ENCODE measurements around the gene ADAT3. TPM values are rescaled to one million over a fixed set of nuclear protein-coding genes. Genes with fewer than 3 reads are reported as not detected.

The ADAT3 gene
- total RNA-seq, 5 donors from 2014 or later (not counting 1 experiment from before 2014, with no cell fraction given), result 6.0 to 16.1 (median 7.7) TPM

GRCh38 chr19:1902923-1903322, 2.3 kb upstream of the ADAT3 start:
- peaks cover 6 to 39% of the 10 kb centered on the region in 2 experiments for H3K4me1 ChIP-seq (ENCODE audit: control insufficient read depth in 1 of 2, extremely low read depth in 1 of 2, insufficient read depth in 2 of 2, low read length in 2 of 2)
- no peak for DNase-seq

GRCh38 chr19:1904860-1905109, 414 bp upstream of the ADAT3 start:
- Mint-ChIP-seq H3K36me3 (no peaks in the 10 kb centered on the region), H3K9me3 (no peaks in the 10 kb centered on the region), H3K27me3 (no peaks in the 10 kb centered on the region), H3K4me3 (peak overlapping the region; percentile 39 to 87 (median 78)), H3K27ac (peak overlapping the region in 1 of 2 donors; percentile 58), H3K4me1 (peaks cover 33 to 45% (median 40%) of the 10 kb centered on the region in 3 donors)
- Histone ChIP-seq H3K4me1 (ENCODE audit: control insufficient read depth in 1 of 2, extremely low read depth in 1 of 2, insufficient read depth in 2 of 2, low read length in 2 of 2) (peaks cover 11 to 50% of the 10 kb centered on the region in 2 experiments), H3K9me3 (no peaks in the 10 kb centered on the region), H3K27me3 (replicated peaks in 1 of 2; ENCODE audit: control insufficient read depth in 2 of 2, extremely low read depth in 1 of 2, insufficient read depth in 2 of 2, low read length in 1 of 2) (no peaks in the 10 kb centered on the region), H3K27ac (ENCODE audit: low read length) (peak overlapping the region; percentile 43), H3K36me3 (ENCODE audit: control insufficient read depth in 2 of 2, extremely low read depth in 1 of 2, insufficient read depth in 1 of 2, low read length in 1 of 2) (no peaks in the 10 kb centered on the region), H3K4me3 (ENCODE audit: control insufficient read depth in 1 of 2, extremely low read depth in 1 of 2, low read length in 1 of 2) (no peak overlapping the region)
- ATAC-seq (replicated peaks in 1 of 4), result no peak
- CTCF ChIA-PET, result no interaction called here
- DNase-seq, result no peak
- WGBS (ENCODE audit: insufficient coverage), result 37% methylated on average over 7 of the region's 8 CpGs
- POLR2A ChIA-PET, result no interaction called here

More at GRCh38 chr19:1902923-1903322, 2.3 kb upstream of the ADAT3 start:
- Mint-ChIP-seq H3K36me3 (no peaks in the 10 kb centered on the region), H3K4me3 (no peak overlapping the region), H3K27ac (peak overlapping the region; percentile 23 to 58), H3K9me3 (no peaks in the 10 kb centered on the region), H3K27me3 (no peaks in the 10 kb centered on the region), H3K4me1 (peaks cover 20 to 33% (median 33%) of the 10 kb centered on the region in 3 donors)
- Histone ChIP-seq H3K9me3 (no peaks in the 10 kb centered on the region), H3K27me3 (replicated peaks in 1 of 2; ENCODE audit: control insufficient read depth in 2 of 2, extremely low read depth in 1 of 2, insufficient read depth in 2 of 2, low read length in 1 of 2) (no peaks in the 10 kb centered on the region), H3K27ac (ENCODE audit: low read length) (no peak overlapping the region), H3K4me3 (ENCODE audit: control insufficient read depth in 1 of 2, extremely low read depth in 1 of 2, low read length in 1 of 2) (no peak overlapping the region), H3K36me3 (ENCODE audit: control insufficient read depth in 2 of 2, extremely low read depth in 1 of 2, insufficient read depth in 1 of 2, low read length in 1 of 2) (no peaks in the 10 kb centered on the region)
- CTCF ChIA-PET, result interaction anchor here in 1 of 2 donors (0.7 kb wide), 3 partner anchors 17 to 187 kb away, joined by 3 to 4 read pairs (median 4); no protein-coding TSS in a partner anchor
- WGBS (ENCODE audit: insufficient coverage), result 90% methylated on average over 5 of the region's 6 CpGs
- POLR2A ChIA-PET, result interaction anchor here in 1 of 2 donors (0.6 to 0.7 kb wide), 2 partner anchors 501 to 1705 kb away, joined by 4 to 10 read pairs; no protein-coding TSS in a partner anchor
- no peak for ATAC-seq (replicated peaks in 1 of 4)

- H3K27ac ChIP-seq (ENCODE audit: low read length), result peak overlapping the region; percentile 77
- peaks cover 11 to 55% of the 10 kb centered on the region in 2 experiments for H3K4me1 ChIP-seq (ENCODE audit: control insufficient read depth in 1 of 2, extremely low read depth in 1 of 2, insufficient read depth in 2 of 2, low read length in 2 of 2)
- Mint-ChIP-seq H3K36me3 (no peaks in the 10 kb centered on the region), H3K4me3 (peak overlapping the region; percentile 85 to 92 (median 87)), H3K27me3 (no peaks in the 10 kb centered on the region), H3K27ac (peak overlapping the region; percentile 88), H3K4me1 (peaks cover 42 to 54% (median 46%) of the 10 kb centered on the region in 3 donors), H3K9me3 (no peaks in the 10 kb centered on the region)
- no peaks in the 10 kb centered on the region for H3K27me3 ChIP-seq (replicated peaks in 1 of 2; ENCODE audit: control insufficient read depth in 2 of 2, extremely low read depth in 1 of 2, insufficient read depth in 2 of 2, low read length in 1 of 2)
- POLR2A ChIA-PET, result no interaction called here
- CTCF ChIA-PET, result interaction anchor here in 1 of 2 donors (0.5 kb wide), 1 partner anchor 9 kb away, joined by 4 read pairs; no protein-coding TSS in a partner anchor
- ATAC-seq (replicated peaks in 1 of 4) (no peak), DNase-seq (no peak)
- H3K9me3 ChIP-seq, result no peaks in the 10 kb centered on the region
- peak overlapping the region; percentile 67 to 69 for H3K4me3 ChIP-seq (ENCODE audit: control insufficient read depth in 1 of 2, extremely low read depth in 1 of 2, low read length in 1 of 2)
- WGBS (ENCODE audit: insufficient coverage), result 47% methylated on average over 3 of the region's 15 CpGs
- no peaks in the 10 kb centered on the region for H3K36me3 ChIP-seq (ENCODE audit: control insufficient read depth in 2 of 2, extremely low read depth in 1 of 2, insufficient read depth in 1 of 2, low read length in 1 of 2)
These were observed 720 bp downstream of the ADAT3 start for GRCh38 chr19:1905863-1906375.

- Mint-ChIP-seq H3K27ac (peak overlapping the region in 1 of 2 donors; percentile 34), H3K4me1 (peaks cover 42 to 57% (median 46%) of the 10 kb centered on the region in 3 donors), H3K27me3 (no peaks in the 10 kb centered on the region), H3K4me3 (peak overlapping the region in 2 of 3 donors; percentile 31 to 39), H3K36me3 (no peaks in the 10 kb centered on the region), H3K9me3 (no peaks in the 10 kb centered on the region)
- POLR2A ChIA-PET, result no interaction called here
- Histone ChIP-seq H3K27ac (ENCODE audit: low read length) (no peak overlapping the region), H3K27me3 (replicated peaks in 1 of 2; ENCODE audit: control insufficient read depth in 2 of 2, extremely low read depth in 1 of 2, insufficient read depth in 2 of 2, low read length in 1 of 2) (no peaks in the 10 kb centered on the region), H3K4me1 (ENCODE audit: control insufficient read depth in 1 of 2, extremely low read depth in 1 of 2, insufficient read depth in 2 of 2, low read length in 2 of 2) (peaks cover 11 to 59% of the 10 kb centered on the region in 2 experiments), H3K4me3 (ENCODE audit: control insufficient read depth in 1 of 2, extremely low read depth in 1 of 2, low read length in 1 of 2) (no peak overlapping the region), H3K36me3 (ENCODE audit: control insufficient read depth in 2 of 2, extremely low read depth in 1 of 2, insufficient read depth in 1 of 2, low read length in 1 of 2) (peaks cover 0 to 3% of the 10 kb centered on the region in 2 donors), H3K9me3 (no peaks in the 10 kb centered on the region)
- 100% methylated on average over 6 of the region's 10 CpGs for WGBS (ENCODE audit: insufficient coverage)
- ATAC-seq (replicated peaks in 1 of 4) (no peak), DNase-seq (no peak)
- CTCF ChIA-PET, result no interaction called here
These were observed 1.9 kb downstream of the ADAT3 start for GRCh38 chr19:1906985-1907562.

- H3K4me3 ChIP-seq (ENCODE audit: control insufficient read depth in 1 of 2, extremely low read depth in 1 of 2, low read length in 1 of 2), result no peak overlapping the region
- Mint-ChIP-seq H3K36me3 (no peaks in the 10 kb centered on the region), H3K4me1 (peaks cover 42 to 56% (median 46%) of the 10 kb centered on the region in 3 donors), H3K4me3 (no peak overlapping the region), H3K27me3 (no peaks in the 10 kb centered on the region), H3K27ac (no peak overlapping the region), H3K9me3 (no peaks in the 10 kb centered on the region)
- ChIA-PET POLR2A (no interaction called here), CTCF (no interaction called here)
- H3K27me3 ChIP-seq (replicated peaks in 1 of 2; ENCODE audit: control insufficient read depth in 2 of 2, extremely low read depth in 1 of 2, insufficient read depth in 2 of 2, low read length in 1 of 2), result no peaks in the 10 kb centered on the region
- H3K9me3 ChIP-seq, result no peaks in the 10 kb centered on the region
- WGBS (ENCODE audit: insufficient coverage), result 93% methylated on average over 34 of the region's 43 CpGs
- no peak for ATAC-seq (replicated peaks in 1 of 4)
- DNase-seq, result no peak
- H3K4me1 ChIP-seq (ENCODE audit: control insufficient read depth in 1 of 2, extremely low read depth in 1 of 2, insufficient read depth in 2 of 2, low read length in 2 of 2), result peaks cover 11 to 59% of the 10 kb centered on the region in 2 experiments
- no peak overlapping the region for H3K27ac ChIP-seq (ENCODE audit: low read length)
- H3K36me3 ChIP-seq (ENCODE audit: control insufficient read depth in 2 of 2, extremely low read depth in 1 of 2, insufficient read depth in 1 of 2, low read length in 1 of 2), result peaks cover 0 to 6% of the 10 kb centered on the region in 2 donors
These were observed 2.6 kb downstream of the ADAT3 start for GRCh38 chr19:1907563-1908363.

GRCh38 chr19:1908364-1908678, 3.1 kb downstream of the ADAT3 start:
- 97% methylated on average over 9 of the region's 13 CpGs for WGBS (ENCODE audit: insufficient coverage)
- H3K27me3 ChIP-seq (replicated peaks in 1 of 2; ENCODE audit: control insufficient read depth in 2 of 2, extremely low read depth in 1 of 2, insufficient read depth in 2 of 2, low read length in 1 of 2), result no peaks in the 10 kb centered on the region
- H3K27me3 Mint-ChIP-seq, result no peaks in the 10 kb centered on the region
- H3K36me3 ChIP-seq (ENCODE audit: control insufficient read depth in 2 of 2, extremely low read depth in 1 of 2, insufficient read depth in 1 of 2, low read length in 1 of 2), result peaks cover 5 to 11% of the 10 kb centered on the region in 2 donors
- no peak overlapping the region for H3K4me3 Mint-ChIP-seq
- H3K4me1 Mint-ChIP-seq, result peaks cover 41 to 55% (median 42%) of the 10 kb centered on the region in 3 donors
- H3K4me3 ChIP-seq (ENCODE audit: control insufficient read depth in 1 of 2, extremely low read depth in 1 of 2, low read length in 1 of 2), result no peak overlapping the region
- DNase-seq (no peak), ATAC-seq (replicated peaks in 1 of 4) (no peak)
- no peaks in the 10 kb centered on the region for H3K9me3 Mint-ChIP-seq
- no peaks in the 10 kb centered on the region for H3K36me3 Mint-ChIP-seq
- no peaks in the 10 kb centered on the region for H3K9me3 ChIP-seq
- peaks cover 11 to 60% of the 10 kb centered on the region in 2 experiments for H3K4me1 ChIP-seq (ENCODE audit: control insufficient read depth in 1 of 2, extremely low read depth in 1 of 2, insufficient read depth in 2 of 2, low read length in 2 of 2)
- ChIA-PET CTCF (no interaction called here), POLR2A (no interaction called here)
- no peak overlapping the region for H3K27ac ChIP-seq (ENCODE audit: low read length)
- H3K27ac Mint-ChIP-seq, result no peak overlapping the region

Data from T-cell (primary cell).